HG02610 (cell line): ENCODE data around the gene SMC3.

Source experiments
- ATAC-seq: cut with Tn5 transposase; IDR thresholded peaks from one replicate; pipeline ENCODE4 v1.9.1; 2021; ENCODE audit warnings: mild to moderate bottlenecking, moderate library complexity; ENCODE audit not compliant: unreplicated experiment

The SMC3 gene

GRCh38 chr10:110644598-110645462 is 77.3 kb downstream of the SMC3 start:
- no peak for ATAC-seq

GRCh38 chr10:110646417-110647135 is 79.1 kb downstream of the SMC3 start:
- no peak for ATAC-seq

GRCh38 chr10:110647136-110647430 is 79.6 kb downstream of the SMC3 start:
- no peak for ATAC-seq

GRCh38 chr10:110648692-110649346 is 81.3 kb downstream of the SMC3 start:
- ATAC-seq = no peak

- ATAC-seq = no peak
Measured at GRCh38 chr10:110649347-110650264, 82.1 kb downstream of the SMC3 start.

- ATAC-seq = no peak
Measured at GRCh38 chr10:110650265-110650668, 82.8 kb downstream of the SMC3 start.

GRCh38 chr10:110651044-110651958 is 83.8 kb downstream of the SMC3 start:
- peak; percentile 80 for ATAC-seq

- no peak for ATAC-seq
Measured at GRCh38 chr10:110652475-110653118, 85.1 kb downstream of the SMC3 start.
